Suprapubic skin (tissue), 3 donors: ENCODE measurements around the gene WNT2B.

Experiments
- POLR2A ChIP-seq, 2 donors: fragments of 450-650 bp; IDR thresholded peaks; one replicate each; pipeline ENCODE4 v1.6.1; 2017; ENCODE audit warnings: antibody characterized with exemption in 2 of 2, mild to moderate bottlenecking in 2 of 2, moderate library complexity in 2 of 2
- TF ChIP-seq, protein P1 (sequence below), 2 donors: fragments of 200-600 bp in 1 of 2; fragments of 450-650 bp in 1 of 2; sonication (generic) in 1 of 2; IDR thresholded peaks; one replicate each; pipeline ENCODE4 v1.5.1; 2016 to 2019; ENCODE audit warnings: antibody characterized with exemption in 2 of 2, mild to moderate bottlenecking in 1 of 2, moderate library complexity in 1 of 2

DNA sequence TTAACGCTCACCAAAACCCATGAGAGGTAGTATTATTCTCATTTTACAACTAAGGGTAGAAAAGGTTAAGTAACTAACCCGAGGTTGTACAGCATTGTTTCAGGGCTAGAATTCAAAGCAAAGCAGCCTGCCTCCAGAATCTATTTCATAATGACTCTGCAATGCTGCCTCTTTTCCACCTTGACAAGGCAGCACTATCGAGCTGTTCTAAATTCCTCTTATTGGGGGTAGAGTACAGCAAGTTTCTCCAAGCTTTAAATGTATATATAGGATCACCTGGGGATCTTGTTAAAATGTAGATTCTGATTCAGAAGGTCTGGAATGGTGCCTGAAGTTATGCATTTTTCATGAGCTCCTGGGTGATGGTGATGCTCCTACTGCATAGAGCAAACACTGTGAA, 30.1 kb downstream of the WNT2B start:
- TF ChIP-seq POLR2A (IDR thresholded peaks at IDR 0.05) = no peak
- TF ChIP-seq, protein P1, sequence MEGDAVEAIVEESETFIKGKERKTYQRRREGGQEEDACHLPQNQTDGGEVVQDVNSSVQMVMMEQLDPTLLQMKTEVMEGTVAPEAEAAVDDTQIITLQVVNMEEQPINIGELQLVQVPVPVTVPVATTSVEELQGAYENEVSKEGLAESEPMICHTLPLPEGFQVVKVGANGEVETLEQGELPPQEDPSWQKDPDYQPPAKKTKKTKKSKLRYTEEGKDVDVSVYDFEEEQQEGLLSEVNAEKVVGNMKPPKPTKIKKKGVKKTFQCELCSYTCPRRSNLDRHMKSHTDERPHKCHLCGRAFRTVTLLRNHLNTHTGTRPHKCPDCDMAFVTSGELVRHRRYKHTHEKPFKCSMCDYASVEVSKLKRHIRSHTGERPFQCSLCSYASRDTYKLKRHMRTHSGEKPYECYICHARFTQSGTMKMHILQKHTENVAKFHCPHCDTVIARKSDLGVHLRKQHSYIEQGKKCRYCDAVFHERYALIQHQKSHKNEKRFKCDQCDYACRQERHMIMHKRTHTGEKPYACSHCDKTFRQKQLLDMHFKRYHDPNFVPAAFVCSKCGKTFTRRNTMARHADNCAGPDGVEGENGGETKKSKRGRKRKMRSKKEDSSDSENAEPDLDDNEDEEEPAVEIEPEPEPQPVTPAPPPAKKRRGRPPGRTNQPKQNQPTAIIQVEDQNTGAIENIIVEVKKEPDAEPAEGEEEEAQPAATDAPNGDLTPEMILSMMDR (IDR thresholded peaks at IDR 0.05) = no peak
